Thyroid gland (tissue), 4 donors: ENCODE measurements around the gene PLCB1. TPM values are rescaled to one million over a fixed set of nuclear protein-coding genes. Genes with fewer than 3 reads are reported as not detected.

Source experiments
- DNase-seq, 2 donors: peaks; one replicate each; pipeline ENCODE4 v3.0.0-alpha.2; 2019
- H3K27ac ChIP-seq, 3 donors: fragments of 200-600 bp; sonication (generic); 1 replicate in 2 of 3; 2 replicates in 1 of 3; pipeline ENCODE4 v1.5.1; 2016 to 2019; ENCODE audit warnings: mild to moderate bottlenecking in 1 of 3, moderate library complexity in 1 of 3
- H3K27me3 ChIP-seq: fragments of 200-600 bp; sonication (generic); one replicate; pipeline ENCODE4 v1.5.1; 2019
- H3K36me3 ChIP-seq, 2 donors: fragments of 200-600 bp; sonication (generic); one replicate each; pipeline ENCODE4 v1.5.1; 2016 to 2019
- H3K4me1 ChIP-seq, 2 donors: fragments of 200-600 bp; sonication (generic); one replicate each; pipeline ENCODE4 v1.5.1; 2017 to 2019
- H3K4me3 ChIP-seq, 3 donors: fragments of 200-600 bp; sonication (generic); replicated peaks in 1 of 3; 1 replicate in 2 of 3; 2 replicates in 1 of 3; pipeline ENCODE4 v1.5.1; 2016; ENCODE audit warnings: mild to moderate bottlenecking in 1 of 3
- H3K9me3 ChIP-seq: fragments of 200-600 bp; sonication (generic); one replicate; pipeline ENCODE4 v1.5.1; 2017
- POLR2A ChIP-seq, 2 donors: fragments of 450-650 bp; IDR thresholded peaks; one replicate each; pipeline ENCODE4 v1.6.1; 2017; ENCODE audit warnings: antibody characterized with exemption in 2 of 2, mild to moderate bottlenecking in 2 of 2, moderate library complexity in 1 of 2
- WGBS, 2 donors: methylation state at CpG; one replicate each; pipeline ENCODE4 v1.1.5; 2017; 5-methylcytosine and 5-hydroxymethylcytosine counted together
- intact Hi-C: fragments of 100-400 bp; cut with DNase I; formaldehyde crosslinking; loops from one replicate; pipeline ENCODE4 v1.15.1; 2023
- total RNA-seq, 4 donors: library from RNA; depleted of rRNA; stranded (reverse); fragments of >200 nt; gene quantifications; one replicate each; pipeline ENCODE4 v1.2.3, GENCODE V29; 2016
- TF ChIP-seq, protein P1 (sequence below), 6 experiments: fragments of 200-600 bp in 3 of 6; fragments of 450-650 bp in 3 of 6; sonication (generic) in 3 of 6; IDR thresholded peaks; one replicate each; pipeline ENCODE4 v1.5.1; 2016 to 2019; ENCODE audit warnings: antibody characterized with exemption in 6 of 6, mild to moderate bottlenecking in 2 of 6, inconsistent platforms in 1 of 6, moderate library complexity in 1 of 6

The PLCB1 gene
- total RNA-seq, 4 donors from 2014 or later = 7.3 to 14.1 (median 11.0) TPM

DNA sequence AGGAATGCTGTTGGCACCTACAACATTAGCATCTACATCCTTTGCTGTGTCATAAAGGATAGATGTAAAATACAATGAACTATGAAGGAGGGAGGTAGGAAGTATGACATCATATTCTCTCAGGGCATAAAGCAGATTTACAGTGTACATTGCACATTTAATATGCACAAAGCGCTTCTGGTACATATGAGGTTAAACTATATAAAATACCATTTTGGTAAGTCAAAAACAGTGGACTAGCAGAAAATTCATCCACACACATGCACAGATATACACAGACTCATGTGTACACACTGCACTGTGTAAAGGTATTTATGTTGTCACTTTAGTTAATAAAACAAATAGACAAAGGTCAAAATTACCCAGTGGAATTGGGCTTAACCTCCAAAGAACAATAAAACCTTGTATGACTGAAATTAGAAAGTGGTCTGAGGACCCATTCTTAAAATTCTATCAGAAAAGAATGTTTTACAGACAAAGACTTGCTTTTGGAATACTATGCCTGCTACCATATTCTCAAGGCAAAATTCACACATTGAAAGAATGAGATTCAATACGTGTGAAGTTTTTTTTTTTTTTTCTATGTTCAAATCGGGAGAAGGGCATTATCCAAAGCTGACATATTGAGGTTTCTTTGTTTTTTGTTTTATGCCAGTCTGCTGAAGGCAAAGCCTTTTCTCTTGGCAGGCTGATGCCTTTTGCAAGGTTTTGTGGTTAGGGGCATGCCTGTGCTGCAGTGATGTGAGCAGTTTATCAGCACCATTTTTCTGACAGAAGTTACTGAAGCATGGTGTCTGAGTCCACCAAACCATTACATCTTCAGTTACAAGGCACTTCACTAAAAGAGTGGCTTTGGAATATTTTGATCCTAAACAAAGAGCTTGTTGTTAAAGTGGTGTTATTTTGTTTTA, 199.0 kb downstream of the PLCB1 start:
- WGBS, 2 donors = 51 to 58% methylated on average over 3 of the region's 3 CpGs
- no peak overlapping the region for H3K27ac ChIP-seq
- DNase-seq = peak; percentile 34 to 52
- no peak overlapping the region for H3K4me3 ChIP-seq
- H3K27me3 ChIP-seq = no peaks in the 10 kb centered on the region
- H3K9me3 ChIP-seq = no peaks in the 10 kb centered on the region
- TF ChIP-seq POLR2A (IDR thresholded peaks at IDR 0.05) = no peak
- TF ChIP-seq, protein P1, sequence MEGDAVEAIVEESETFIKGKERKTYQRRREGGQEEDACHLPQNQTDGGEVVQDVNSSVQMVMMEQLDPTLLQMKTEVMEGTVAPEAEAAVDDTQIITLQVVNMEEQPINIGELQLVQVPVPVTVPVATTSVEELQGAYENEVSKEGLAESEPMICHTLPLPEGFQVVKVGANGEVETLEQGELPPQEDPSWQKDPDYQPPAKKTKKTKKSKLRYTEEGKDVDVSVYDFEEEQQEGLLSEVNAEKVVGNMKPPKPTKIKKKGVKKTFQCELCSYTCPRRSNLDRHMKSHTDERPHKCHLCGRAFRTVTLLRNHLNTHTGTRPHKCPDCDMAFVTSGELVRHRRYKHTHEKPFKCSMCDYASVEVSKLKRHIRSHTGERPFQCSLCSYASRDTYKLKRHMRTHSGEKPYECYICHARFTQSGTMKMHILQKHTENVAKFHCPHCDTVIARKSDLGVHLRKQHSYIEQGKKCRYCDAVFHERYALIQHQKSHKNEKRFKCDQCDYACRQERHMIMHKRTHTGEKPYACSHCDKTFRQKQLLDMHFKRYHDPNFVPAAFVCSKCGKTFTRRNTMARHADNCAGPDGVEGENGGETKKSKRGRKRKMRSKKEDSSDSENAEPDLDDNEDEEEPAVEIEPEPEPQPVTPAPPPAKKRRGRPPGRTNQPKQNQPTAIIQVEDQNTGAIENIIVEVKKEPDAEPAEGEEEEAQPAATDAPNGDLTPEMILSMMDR (IDR thresholded peaks at IDR 0.05) = no peak
- intact Hi-C loops = no loop called here
- no peaks in the 10 kb centered on the region for H3K36me3 ChIP-seq
- H3K4me1 ChIP-seq = peaks cover 14 to 19% of the 10 kb centered on the region in 2 donors

DNA sequence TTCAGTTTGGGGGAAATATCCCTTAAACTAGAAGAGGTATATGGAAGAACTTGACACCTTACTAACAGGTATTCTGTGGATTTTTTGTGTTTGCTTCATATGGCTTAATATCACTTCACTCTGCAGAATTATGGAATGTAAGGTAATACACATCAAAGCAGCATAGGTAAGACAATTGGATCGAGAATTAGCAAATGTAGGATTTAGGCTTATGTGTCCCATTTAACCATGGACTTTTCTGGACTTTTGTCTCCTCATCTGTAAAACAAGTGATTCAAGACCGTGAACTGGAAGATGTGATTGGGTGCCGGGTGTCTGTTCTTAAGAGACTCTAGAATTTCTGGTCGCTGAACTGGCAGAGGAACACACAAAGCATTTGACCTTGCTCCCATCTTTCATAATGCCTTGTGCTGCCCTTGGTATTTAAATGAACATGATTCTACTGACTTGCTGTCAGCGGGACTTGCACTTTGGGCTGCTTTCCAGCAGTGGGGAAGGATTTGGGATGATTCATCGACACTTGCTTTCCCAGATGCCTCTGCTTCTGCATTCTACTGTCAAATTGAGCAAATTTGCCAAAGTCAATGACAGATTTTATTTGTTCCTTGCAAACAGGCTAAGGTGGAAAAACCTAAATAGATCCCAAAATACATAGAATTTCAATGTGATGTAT, 199.8 kb downstream of the PLCB1 start:
- H3K4me3 ChIP-seq = no peak overlapping the region
- H3K9me3 ChIP-seq = no peaks in the 10 kb centered on the region
- H3K4me1 ChIP-seq = peaks cover 14 to 19% of the 10 kb centered on the region in 2 donors
- no peak for TF ChIP-seq POLR2A (IDR thresholded peaks at IDR 0.05)
- TF ChIP-seq, protein P1 (IDR thresholded peaks at IDR 0.05) = no peak
- peak; percentile 14 to 43 for DNase-seq
- H3K27me3 ChIP-seq = no peaks in the 10 kb centered on the region
- WGBS, 2 donors = 67 to 73% methylated on average over 6 of the region's 6 CpGs
- H3K27ac ChIP-seq = no peak overlapping the region
- H3K36me3 ChIP-seq = no peaks in the 10 kb centered on the region
- intact Hi-C loops = no loop called here

DNA sequence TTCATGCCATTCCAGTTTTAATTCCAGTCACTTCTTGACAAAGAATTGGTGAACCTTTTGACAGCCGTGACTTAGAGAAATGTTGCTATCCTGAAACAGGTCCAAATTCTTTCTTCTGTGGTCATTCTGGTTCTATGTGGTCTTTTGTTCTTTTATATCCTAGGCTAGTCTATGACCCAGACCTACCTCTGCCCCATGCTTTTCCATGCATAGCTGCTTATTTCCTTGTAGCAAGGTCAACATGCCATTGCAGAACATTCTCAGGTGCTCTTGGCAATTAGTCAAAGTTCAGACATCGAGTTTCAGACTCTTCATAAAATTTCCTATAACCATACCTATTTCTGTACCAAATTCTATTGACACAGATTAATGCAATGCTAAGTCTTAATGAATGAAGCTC, 202.6 kb downstream of the PLCB1 start:
- Histone ChIP-seq H3K4me3 (no peak overlapping the region), H3K27ac (no peak overlapping the region), H3K27me3 (no peaks in the 10 kb centered on the region), H3K36me3 (no peaks in the 10 kb centered on the region), H3K4me1 (peaks cover 14% of the 10 kb centered on the region in 2 donors), H3K9me3 (no peaks in the 10 kb centered on the region)
- TF ChIP-seq, protein P1 (IDR thresholded peaks at IDR 0.05) = no peak
- TF ChIP-seq POLR2A (IDR thresholded peaks at IDR 0.05) = no peak
- WGBS, 2 donors = 52 to 58% methylated on average over 2 of the region's 2 CpGs
- no peak for DNase-seq
- intact Hi-C loops = no loop called here

DNA sequence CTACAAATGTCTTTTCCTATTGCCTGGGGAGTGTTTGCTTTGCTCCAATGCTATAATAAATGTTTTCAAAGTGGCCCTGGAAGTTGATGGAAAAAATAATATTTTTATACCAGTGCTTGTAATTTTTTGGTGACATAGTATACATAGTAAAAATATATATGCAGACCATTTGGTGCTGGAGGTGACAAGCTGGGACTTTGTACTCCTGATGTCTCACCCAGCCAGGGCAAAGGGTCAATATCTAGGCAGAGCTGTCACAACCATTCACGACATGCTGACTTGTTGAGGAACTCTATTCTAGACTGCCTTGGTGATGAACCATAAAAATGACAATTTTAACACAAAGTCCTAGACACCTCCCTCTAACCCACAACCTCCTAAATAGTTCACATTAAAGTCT, 203.0 kb downstream of the PLCB1 start:
- intact Hi-C loops = no loop called here
- DNase-seq = no peak
- H3K4me3 ChIP-seq = no peak overlapping the region
- no peaks in the 10 kb centered on the region for H3K27me3 ChIP-seq
- H3K9me3 ChIP-seq = no peaks in the 10 kb centered on the region
- peaks cover 11% of the 10 kb centered on the region in 2 donors for H3K4me1 ChIP-seq
- H3K27ac ChIP-seq = no peak overlapping the region
- WGBS, 2 donors = 86 to 95% methylated on average over 1 of the region's 1 CpG
- H3K36me3 ChIP-seq = no peaks in the 10 kb centered on the region
- TF ChIP-seq POLR2A (IDR thresholded peaks at IDR 0.05) = no peak
- TF ChIP-seq, protein P1 (IDR thresholded peaks at IDR 0.05) = no peak
